GM21515 (cell line): ENCODE results near the gene TMEM201.
"Not testable (repeated sequence)": the region's sequence is repeated elsewhere in the genome, so short reads cannot be mapped to it uniquely, and the experiment has no call there.

Source experiments
- ATAC-seq: cut with Tn5 transposase; IDR thresholded peaks from one replicate; pipeline ENCODE4 v1.9.1; 2021; ENCODE audit not compliant: unreplicated experiment

TMEM201 gene

DNA sequence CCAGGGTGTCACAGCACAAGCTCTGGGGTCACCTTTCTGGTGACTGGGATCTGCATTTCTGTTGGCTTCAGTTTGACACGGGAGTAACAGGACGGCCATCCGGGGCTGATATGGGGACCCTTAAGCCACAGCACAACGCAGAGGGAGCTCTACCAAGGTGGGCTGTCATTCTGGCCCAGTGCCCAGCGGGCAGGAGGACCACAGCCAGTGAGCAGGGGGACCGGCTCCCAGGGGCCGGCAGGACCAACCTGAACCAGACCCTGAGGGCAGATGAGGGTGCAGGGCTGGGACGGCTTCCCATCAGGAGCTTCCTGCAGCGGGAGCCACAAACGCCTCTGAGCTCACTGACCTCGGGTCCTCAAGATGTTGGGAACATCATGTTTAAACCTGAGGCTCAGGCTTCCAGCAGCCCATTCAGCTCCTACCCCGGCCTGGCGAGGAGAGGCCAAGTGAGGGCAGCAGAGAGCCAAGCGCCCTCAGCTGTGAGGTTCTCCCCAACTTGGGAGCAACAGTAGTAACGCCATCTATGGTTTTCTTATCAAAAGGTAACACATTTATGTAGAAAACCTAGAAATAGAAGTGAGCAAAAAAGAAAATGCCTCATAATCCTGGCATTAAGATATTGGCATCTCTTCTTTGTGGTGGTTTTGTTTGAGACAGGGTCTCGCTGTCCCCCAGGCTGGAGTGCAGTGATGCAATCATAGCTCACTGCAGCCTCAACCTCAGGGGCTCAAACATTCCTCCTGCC, 26.8 kb downstream of the TMEM201 start:
- ATAC-seq = no peak

DNA sequence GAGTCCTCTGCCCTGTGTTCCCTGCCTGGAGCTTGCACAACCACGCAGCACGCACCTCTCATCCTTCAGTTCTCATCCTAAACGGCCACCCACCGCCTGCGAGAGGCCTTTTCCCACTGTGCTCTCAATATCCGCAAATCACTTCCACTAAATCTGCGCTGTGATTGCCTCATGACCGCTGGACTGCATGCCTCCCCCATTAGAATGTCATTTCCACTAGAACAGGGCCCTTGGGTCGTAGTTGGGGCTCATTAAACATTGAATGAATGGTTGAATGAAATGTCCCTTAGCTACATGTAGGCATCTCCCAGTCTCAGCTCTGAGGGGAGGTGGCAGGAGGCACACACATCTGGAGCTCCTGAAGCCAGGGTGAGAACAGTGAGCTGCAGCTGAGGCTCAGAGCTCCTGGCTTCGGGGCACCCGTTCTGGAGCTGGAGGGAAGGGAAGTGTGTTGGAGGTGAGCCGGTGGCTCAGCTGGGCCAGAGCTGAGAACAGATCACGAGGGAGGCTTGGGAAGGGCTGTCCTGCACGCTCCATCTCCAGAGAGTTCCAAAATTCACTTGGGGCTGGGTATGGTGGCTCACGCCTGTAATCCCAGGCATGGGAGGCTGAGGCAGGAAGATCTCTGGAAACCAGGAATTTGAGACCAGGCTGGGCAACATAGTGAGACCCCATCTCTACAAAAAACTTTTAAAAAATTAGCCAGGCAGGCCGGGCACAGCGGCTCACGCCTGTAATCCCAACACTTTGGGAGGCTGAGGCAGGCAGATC, 30.4 kb downstream of the TMEM201 start:
- no peak for ATAC-seq

DNA sequence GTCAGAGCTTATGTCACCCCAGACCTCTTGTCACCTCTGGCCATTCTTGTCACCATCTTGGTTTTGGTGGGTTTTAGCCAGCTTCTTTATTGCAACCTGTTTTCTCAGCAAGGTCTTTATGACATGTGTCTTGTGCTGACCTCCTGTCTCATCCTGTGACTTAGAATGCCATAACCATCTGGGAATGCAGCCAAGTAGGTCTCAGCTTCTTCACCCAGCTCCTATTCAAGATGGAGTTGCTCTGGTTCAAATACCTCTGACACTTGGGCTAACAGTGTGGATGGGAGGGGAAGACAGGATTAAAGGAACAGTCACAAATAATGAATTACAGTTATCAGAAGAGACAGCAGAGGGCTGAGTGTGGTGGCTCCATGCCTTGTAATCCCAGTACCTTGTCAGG, 32.3 kb downstream of the TMEM201 start:
- no peak for ATAC-seq

DNA sequence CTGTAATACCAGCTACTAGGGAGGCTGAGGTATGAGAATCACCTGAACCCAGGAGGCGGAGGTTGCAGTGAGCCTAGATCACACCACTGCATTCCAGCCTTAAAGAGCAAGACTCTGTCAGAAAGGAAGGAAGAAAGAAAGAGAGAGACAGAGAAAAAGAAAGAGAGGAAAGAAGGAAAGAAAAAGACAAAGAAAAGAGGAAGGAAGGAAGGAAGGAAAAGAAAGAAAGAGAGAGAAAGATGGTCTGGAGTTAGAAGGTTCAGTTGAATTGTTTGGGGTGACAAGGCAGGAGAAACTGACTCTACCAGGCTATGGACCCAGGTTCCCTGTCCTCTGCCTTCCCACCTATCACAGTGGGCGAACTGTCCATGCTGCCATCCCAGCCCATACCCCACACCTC, 35.4 kb downstream of the TMEM201 start:
- no peak for ATAC-seq

DNA sequence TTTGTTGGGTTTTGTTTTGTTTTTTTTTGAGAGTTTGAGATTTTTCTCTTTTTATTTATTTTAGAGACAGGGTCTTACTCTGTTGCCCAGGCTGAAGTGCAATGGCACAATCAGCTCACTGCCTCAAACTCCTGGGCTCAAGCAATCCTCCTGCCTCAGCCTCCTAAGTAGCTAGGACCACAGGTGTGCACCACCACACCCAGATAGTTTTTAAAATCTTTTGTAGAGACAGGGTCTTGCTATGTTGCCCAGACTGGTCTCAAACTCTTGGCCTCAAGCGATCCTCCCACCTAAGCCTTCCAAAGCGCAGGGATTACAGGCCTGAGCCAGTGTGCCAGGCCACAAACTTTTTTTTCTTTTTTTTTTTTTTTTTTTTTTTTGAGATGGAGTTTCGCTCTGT, 36.3 kb downstream of the TMEM201 start:
- ATAC-seq = not testable (repeated sequence)

DNA sequence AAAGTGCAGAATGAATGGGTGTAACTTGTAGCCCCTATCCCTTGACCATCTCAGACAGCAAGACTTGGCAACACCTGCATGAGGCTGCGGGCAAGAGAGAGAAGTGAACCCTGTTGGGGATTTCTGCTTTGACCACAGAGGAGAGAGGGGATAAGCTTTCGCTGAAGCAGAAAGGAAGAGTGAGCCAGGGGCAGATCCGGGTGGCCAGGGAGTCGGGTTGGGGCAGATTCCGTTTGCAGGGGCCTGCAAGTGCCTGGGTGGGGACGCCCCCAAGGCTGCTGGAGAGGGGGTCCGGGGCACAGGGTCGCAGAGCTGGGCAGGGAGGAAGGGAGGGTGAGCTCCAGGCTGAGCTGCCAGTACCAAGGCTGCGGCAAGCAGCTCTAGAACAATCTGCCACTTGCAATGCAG, 37.5 kb downstream of the TMEM201 start:
- peak; percentile 39 for ATAC-seq

DNA sequence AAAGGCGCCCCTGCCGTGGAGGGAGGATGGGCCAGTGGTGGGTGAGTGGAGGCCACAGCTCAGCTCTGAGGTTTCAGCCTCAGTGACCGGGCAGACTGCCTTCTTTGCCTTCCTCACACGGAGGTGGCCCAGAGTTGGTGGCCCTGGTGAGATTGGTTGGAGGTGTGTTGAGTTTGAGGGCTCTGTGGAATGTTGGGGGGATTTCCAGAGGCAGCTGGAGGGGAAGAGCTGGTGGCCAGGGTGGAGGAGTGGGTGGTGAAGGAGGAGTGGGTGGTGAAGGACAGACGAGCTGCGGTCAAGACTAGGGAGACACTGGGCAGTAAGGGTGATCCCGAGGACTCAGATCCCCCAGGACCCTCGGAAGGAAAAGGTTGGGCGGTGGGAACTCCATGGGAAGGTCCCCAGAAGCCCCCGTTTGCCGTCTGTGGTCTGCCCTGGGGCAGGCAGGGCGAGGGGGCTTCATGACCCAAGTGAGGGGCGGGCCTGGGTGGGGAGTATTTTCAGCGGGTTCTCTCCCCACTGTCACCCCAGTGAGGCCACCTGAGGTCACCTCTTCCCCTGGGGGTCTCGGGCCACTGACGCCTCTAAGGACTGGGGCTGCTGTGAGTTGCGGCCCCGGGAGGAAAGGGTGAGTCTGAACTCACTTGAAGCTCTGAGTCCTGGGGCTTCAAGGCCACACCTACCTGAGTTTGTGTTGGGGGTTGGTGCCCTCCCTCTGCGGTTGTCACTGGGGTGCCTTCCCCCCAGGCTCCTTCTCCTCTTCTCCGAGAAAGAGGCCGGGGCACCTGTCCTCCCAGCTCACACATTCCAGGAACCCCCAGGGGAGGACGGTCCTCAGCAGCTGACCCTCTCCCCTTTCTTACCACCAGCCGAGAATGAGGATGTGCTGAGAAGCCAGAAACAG, 40.1 kb downstream of the TMEM201 start:
- ATAC-seq = no peak

DNA sequence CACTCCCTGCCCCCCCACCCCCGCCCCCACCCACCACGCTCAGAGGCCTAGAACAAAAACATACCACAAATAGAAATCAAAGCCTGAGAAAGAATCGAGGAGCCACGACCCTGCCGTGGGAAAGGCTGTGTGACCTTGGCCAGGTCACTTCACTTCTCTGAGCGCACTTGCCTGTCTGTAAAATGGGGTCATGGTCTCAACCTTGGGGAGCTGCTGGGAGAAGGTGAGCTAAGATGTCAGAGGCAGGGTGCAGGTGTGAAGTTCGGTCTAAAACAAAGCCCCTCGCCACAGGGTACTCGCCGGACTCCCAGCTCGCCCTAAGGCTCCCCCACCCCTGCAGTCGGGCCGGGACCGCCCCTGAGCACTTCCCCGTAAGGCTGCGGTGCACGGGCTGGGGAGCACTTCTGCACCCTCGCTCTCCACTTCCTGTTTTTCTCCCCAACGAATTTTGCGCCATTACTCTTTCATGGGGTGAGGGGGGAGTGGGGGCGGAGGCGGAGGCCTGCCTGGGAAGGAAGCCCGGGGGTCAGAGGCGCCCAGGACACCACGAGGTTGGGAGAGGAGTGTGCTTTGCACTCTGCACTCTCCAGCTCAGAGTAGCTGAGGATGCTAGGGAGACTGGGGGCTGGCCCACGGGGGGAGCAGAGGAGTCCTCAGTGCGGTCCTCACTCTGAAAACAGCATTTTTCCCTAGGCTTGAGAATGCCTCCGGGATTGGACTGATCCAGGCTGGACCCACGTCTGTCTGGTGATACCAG, 40.9 kb downstream of the TMEM201 start:
- no peak for ATAC-seq

DNA sequence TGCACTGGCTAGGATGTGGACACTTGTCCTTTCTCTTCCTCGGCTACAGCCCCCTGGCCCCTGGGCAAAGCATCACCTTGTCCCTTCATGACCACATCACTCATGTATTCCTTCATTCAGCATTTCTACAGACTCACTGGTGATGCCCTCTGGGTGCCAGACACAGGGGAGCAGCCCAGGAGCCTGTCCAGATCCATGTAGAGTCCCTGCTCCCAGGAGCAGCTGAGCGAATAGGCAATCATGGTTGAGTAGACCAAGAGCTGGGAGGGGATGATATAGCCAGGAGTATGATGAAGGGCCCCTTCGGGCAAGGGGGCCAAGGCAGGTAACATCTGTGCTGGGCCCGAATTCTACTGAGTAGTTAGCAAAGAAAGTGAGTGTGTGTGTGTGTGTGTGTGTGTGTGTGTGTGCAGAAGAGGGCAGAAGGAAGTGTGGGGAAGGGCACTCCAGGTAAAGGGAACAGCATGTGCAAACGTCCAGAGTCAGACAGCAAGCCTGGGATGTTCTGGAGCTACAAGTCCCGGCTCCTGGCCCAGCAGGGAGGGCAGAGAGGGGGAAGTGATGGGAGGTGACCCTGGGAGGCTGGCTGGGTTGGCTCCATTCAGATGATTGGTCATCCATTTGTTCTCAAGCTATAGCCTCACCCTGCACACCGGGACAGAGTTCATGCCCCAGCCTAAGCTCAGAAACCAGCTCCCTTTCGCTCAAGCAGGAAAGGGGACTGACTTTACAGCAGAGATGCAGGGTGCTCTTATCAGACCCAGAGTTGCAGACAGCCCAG, 41.8 kb downstream of the TMEM201 start:
- ATAC-seq = no peak

DNA sequence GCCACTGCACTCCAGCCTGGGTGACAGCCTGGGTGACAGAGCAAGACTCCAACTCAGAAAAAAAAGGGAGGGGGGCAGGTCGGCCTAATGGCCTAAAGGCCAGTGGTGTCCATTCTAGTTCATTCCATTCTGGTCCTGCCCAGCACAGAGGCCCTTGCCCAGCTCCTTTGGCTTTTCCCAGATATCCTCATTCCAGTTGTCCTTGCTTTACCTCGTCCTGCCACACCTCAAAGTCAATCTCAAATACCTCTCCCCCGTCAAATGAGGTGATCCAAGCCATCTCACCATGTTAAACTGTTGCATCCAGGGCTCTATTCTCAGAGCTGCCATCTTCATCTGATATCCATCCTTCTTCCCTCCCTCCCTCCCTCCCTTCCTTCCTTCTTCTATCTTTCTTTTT, 42.9 kb downstream of the TMEM201 start:
- ATAC-seq = no peak

DNA sequence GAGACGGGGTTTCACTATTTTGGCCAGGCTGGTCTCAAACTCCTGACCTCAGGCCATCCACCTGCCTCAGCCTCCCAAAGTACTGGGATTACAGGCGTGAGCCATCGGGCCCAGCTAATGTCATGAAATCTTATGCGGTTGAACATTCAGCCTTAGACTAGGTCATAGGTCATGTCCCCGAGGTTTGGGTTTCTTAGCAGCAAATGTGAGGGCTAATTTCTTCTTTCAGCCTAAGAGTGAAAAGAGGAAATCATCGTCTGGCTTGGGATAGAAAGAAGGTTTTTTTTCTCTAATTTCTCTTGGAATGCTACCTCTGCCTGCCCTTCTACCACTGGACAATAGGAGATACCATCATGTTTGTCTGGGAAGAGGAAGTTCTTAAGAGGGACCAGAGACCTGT, 44.8 kb downstream of the TMEM201 start:
- no peak for ATAC-seq

DNA sequence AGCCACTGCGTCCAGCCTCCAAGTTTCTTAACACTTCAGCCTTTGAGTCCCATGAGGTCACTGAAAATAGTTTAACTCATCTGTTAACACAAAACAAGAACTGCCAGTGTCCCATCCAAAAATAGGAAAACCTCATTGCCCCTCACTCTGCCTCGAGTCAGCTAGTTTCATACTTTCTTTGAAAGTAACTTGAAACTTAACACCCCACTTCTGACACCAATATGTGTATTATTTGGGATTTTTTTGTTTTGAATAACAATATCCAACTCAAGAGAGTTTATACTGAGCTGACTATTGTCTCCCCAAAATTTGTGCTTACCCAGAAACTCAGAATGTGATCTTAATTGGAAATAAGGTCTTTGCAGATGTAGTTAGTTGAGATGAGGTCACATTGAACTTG, 45.9 kb downstream of the TMEM201 start:
- no peak for ATAC-seq

DNA sequence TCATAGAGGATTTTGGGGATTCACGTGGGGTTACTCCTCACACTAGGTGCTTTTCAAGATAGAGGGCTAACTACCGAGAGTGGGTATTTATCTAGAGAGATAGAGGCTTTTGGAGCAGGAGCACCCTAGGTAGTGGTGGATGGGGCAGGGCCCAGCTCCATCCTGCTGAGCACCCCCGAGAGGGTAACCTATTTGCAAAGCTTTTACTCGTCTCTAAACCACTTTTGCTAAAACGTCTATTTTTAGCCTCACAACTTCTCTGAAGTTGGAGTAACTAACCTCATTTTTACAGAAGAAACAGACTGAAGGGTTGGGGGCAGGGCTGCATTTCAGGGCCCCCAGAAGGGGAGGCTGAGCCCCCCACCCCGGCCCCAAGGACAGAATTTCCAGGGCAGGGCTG, 50.5 kb downstream of the TMEM201 start:
- ATAC-seq = no peak

DNA sequence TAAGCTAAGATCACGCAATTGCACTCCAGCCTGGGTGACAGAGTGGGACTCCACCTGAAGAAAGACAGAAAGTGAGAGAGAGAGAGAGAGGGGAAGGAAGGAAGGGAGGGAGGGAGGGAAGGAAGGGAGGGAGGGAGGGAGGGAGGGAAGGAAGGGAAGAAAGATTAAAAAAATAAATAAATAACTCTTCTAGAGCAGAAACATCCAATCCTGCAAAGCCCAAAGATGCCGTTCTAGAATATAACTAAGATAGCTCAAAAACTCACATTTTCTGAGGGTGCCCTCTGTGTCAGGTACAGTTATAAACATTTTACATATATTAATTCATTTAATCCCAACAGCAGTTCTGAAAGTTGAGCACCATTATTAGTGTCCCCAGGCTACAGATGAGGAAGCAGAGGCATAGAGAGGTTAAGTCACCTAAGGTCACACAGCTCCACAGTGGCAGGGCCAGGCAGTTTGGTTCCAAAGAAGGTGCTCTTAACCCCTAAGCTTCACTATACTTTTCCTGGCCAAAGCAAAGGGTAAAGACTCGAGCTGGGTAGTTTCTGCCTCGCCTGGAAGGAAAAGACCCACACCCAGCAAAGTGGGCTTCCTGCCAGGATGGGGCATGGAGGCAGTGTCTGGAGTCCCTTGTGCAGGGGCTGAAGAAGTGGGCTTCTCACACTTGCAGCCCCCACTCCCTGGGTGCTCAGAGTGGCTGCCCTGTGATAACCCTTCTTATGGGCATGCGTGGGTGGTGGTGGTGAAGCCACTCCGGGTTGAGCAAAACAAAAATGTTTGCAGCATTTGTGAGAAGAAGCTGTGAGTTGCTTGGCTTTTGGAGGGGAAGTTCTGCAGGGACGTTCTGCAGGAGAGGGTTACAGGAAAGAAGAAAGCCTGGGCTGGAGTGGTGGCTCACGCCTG, 54.9 kb downstream of the TMEM201 start:
- ATAC-seq = no peak

DNA sequence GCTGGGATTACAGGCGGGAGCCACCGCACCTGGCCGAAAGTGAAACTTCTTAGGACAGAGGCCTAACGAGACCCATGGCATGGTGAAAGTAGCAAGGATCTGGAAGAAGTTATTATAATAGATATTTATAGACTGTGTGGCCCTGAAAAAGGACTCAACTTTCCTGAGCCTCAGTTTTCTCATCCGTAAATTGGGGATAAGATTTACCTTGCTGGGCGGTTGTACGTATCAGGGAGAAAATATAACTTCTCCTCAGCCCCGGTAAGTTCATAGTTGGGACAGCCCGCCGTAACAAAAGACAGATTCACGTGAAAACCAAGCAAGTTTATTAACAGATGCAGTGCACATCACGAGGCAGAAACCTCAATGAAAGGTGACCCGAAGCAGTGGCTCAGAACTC, 57.3 kb downstream of the TMEM201 start:
- ATAC-seq = no peak

DNA sequence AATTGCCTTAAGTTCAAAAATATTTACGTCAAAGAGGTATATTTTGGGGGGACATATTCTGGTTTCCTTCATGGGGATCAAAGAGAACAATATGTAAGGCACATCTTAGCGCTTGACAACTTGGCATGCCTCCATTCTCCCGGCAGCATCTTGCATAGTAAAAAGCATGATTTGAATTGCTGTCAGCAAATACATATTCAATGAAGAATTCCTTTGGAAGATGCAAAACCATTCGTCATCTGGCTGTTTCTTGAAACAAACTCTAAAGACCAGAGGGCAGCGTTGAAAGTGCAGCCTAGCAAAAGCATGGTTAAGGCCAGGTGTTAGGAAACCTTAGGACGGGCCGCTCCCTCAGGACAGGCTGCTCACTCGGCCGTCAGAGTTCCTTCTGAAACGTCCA, 59.5 kb downstream of the TMEM201 start:
- no peak for ATAC-seq

DNA sequence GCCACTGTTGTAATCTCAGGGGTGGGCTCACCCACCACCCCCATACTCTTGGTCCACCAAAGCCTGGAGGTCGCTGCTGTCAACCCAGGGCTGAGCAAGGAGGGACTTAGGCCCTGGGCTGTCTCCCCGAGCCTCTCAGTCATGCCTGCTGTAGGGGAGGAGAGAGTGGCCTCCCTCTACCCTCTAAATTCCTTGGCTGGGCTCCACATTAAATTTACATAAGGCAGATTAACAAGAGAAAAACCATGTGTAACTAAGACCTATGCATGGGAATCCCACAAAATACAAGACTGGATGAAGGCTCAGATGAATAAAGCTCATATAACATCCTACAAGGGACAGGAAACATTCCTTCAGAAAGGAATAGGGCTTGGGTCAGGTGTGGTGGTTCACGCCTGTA, 61.1 kb downstream of the TMEM201 start:
- no peak for ATAC-seq

DNA sequence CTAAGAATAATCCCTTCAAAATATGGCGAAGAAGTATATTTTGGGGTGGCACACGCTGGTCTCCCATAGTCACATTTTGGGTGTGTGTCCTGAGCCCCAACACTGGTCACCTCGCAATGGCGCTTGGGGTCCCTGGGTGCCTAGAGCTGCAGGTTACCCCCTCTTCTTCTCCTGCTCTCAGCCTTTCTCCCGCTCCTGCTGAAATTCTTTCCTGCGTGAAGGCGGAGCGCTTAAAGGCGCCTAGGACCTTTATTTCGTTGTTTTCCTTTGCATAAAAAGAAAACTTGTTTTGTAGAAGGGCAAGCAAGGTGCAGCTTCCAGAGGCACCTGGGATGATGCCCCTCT, 62.5 kb downstream of the TMEM201 start:
- ATAC-seq = no peak
